GM20000 (cell line): ENCODE measurements around the gene PHYHIPL.

Source experiments
- DNase-seq: peaks from one replicate; pipeline ENCODE4 v3.0.0; 2012; ENCODE audit warnings: low spot score
- TF ChIP-seq, protein P1 (sequence below): IDR thresholded peaks from 2 replicates; pipeline ENCODE4 v1.5.1; 2012; ENCODE audit warnings: mild to moderate bottlenecking, control low read depth; ENCODE audit errors: extremely low read depth, missing control alignments

PHYHIPL gene

DNA sequence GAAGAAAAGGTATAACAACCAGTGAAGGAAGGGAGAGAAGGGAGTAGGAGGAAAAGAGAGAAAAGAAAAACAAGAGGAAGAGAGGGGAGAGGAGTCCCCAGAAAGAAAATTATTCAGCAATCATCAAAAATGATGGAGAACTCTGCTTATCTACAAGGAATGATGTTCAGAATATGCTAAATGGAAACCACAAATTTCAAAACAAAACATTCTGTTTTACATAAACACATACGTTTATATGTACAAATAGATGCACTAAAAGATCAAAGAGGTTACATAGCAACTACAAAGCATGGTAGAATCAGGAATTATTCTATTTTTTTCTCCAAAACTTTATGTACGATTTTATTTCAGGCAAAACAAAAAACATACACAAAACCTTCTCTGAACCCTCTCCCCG is 94.0 kb downstream of the PHYHIPL start:
- TF ChIP-seq, protein P1, sequence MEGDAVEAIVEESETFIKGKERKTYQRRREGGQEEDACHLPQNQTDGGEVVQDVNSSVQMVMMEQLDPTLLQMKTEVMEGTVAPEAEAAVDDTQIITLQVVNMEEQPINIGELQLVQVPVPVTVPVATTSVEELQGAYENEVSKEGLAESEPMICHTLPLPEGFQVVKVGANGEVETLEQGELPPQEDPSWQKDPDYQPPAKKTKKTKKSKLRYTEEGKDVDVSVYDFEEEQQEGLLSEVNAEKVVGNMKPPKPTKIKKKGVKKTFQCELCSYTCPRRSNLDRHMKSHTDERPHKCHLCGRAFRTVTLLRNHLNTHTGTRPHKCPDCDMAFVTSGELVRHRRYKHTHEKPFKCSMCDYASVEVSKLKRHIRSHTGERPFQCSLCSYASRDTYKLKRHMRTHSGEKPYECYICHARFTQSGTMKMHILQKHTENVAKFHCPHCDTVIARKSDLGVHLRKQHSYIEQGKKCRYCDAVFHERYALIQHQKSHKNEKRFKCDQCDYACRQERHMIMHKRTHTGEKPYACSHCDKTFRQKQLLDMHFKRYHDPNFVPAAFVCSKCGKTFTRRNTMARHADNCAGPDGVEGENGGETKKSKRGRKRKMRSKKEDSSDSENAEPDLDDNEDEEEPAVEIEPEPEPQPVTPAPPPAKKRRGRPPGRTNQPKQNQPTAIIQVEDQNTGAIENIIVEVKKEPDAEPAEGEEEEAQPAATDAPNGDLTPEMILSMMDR = no peak
- DNase-seq = no peak

DNA sequence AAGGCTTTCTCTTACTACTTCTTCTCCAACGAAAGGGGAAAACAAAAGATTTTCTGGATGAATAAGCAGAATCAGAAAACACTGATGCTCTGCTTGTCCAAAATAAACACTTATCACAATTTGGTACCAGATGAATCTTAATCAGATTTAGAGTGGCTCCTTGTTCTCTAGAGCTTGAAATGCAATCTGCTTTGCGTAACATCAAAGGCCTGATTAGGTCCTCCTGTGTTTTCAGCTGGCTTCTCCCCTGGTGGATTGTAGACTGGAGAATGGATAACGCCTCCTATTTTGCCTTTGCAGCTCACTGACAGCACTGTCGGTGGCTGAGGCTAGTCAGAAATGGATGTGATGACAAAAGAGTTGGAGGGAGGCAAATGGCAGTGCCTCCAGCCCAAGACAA is 94.7 kb downstream of the PHYHIPL start:
- TF ChIP-seq, protein P1 = no peak
- DNase-seq = no peak

GRCh38 chr10:59272061-59272460 is 95.6 kb downstream of the PHYHIPL start:
- DNase-seq = no peak
- TF ChIP-seq, protein P1 = no peak

DNA sequence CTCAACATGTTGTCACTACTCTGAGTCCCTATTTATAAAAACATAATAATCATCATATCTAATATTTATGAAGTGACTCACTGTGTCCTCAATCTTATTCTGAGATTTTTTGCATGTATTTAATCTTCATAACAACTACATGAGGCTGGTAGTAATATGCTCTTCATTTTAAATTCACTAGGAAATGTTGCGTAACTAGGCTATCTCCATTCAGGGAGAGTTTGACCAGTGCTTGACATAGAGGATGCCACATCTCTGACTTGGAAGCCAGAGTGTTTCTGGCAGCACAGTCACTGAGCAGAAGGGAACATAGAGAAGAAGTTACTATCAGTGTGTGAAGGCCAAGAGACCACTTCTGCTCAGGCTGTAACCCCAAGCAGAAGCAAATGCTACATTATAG is 97.0 kb downstream of the PHYHIPL start:
- TF ChIP-seq, protein P1 = no peak
- no peak for DNase-seq

- TF ChIP-seq, protein P1 = no peak
Observed at GRCh38 chr10:59276133-59276532, 99.7 kb downstream of the PHYHIPL start.

GRCh38 chr10:59276919-59277318 is 100.5 kb downstream of the PHYHIPL start:
- TF ChIP-seq, protein P1 = no peak
- no peak for DNase-seq

More at GRCh38 chr10:59276133-59276532, 99.7 kb downstream of the PHYHIPL start:
- no peak for DNase-seq

DNA sequence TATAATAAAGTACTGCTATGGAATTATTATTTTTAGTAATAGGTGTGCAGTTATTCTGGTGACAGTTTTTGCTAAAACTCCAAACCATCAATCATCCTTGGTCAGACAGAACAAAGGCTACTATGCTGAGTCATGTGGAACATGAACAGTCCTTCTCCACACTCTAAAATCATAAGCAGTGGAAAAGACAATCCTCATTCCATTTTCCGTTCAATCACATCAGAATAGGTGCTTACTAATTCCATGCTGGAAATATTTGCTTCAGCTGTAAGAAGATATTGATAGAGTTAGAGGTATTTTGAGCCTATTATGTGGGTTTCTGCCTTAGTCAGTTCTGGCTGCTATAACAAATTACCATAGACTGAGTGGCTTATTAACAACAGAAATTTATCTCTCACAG is 103.0 kb downstream of the PHYHIPL start:
- no peak for DNase-seq
- TF ChIP-seq, protein P1 = no peak
